ENCODE results near the gene REEP3. TPM values are rescaled to one million over a fixed set of nuclear protein-coding genes. Genes with fewer than 3 reads are reported as not detected.
"Not testable (repeated sequence)": the region's sequence is repeated elsewhere in the genome, so short reads cannot be mapped to it uniquely, and the experiment has no call there.

The REEP3 gene
- total and polyA plus RNA-seq, 2 of the 4 experiments (the other 2 are of a cell fraction): 11.7 to 28.9 TPM

GRCh38 chr10:63498665-63499064, 22.5 kb upstream of the REEP3 start:
- dilution Hi-C loops (cut with HindIII; ENCODE audit: low sequenced_read_pairs, unreplicated experiment): no loop called here
- BruUV-seq (replicated peaks): no TSS peak
- Histone ChIP-seq H3K27ac (ENCODE audit: insufficient read depth, low read length) (no peak overlapping the region), H4K8ac (ENCODE audit: low read depth in 2 of 2, low read length in 2 of 2) (no peak overlapping the region), H2BK15ac (ENCODE audit: low read depth, low read length) (no peak overlapping the region), H3K23ac (ENCODE audit: low read depth, low read length) (no peak overlapping the region), H3K56ac (ENCODE audit: extremely low read depth, insufficient read depth, low read length) (no peak overlapping the region), H2AFZ (replicated peaks; ENCODE audit: low read length, poor library complexity) (no peak overlapping the region), H2BK5ac (ENCODE audit: low read depth, low read length, poor library complexity, severe bottlenecking) (no peak overlapping the region), H3K9me3 (ENCODE audit: control insufficient read depth, insufficient read depth, low read length) (no peaks in the 10 kb centered on the region), H3K27me3 (ENCODE audit: control insufficient read depth, insufficient read depth, low read length) (no peaks in the 10 kb centered on the region), H2AK9ac (replicated peaks; ENCODE audit: low read depth, low read length, poor library complexity) (no peak overlapping the region), H3K4ac (ENCODE audit: low read depth, low read length) (no peak overlapping the region), H3K4me3 (ENCODE audit: insufficient read depth, low read depth, low read length) (no peak overlapping the region), H3K79me1 (ENCODE audit: low read depth in 1 of 2, low read length in 2 of 2) (peaks cover 29 to 53% of the 10 kb centered on the region in 2 experiments), H4K5ac (ENCODE audit: low read depth, low read length) (no peak overlapping the region), H3K9ac (ENCODE audit: low read depth, low read length) (no peak overlapping the region), H3K14ac (replicated peaks; ENCODE audit: low read depth, low read length) (no peak overlapping the region), H3K4me2 (ENCODE audit: low read depth, low read length) (0 out of 2 replicates have a peak overlapping the region, but pooled peaks have one; percentile 41), H4K20me1 (ENCODE audit: insufficient read depth, low read length) (peaks cover 13% of the 10 kb centered on the region; the same call in 1 of the 2 replicates), H2BK120ac (ENCODE audit: low read depth, low read length) (no peak overlapping the region), H3K4me1 (ENCODE audit: control insufficient read depth, insufficient read depth, low read length) (no peaks in the 10 kb centered on the region), H3K18ac (ENCODE audit: low read depth, low read length) (no peak overlapping the region), H2BK20ac (ENCODE audit: low read depth, low read length) (no peak overlapping the region), H3K9me1 (ENCODE audit: insufficient read depth, low read length) (0 out of 2 replicates have a peak, but pooled peaks cover 2% of the 10 kb centered on the region), H3K36me3 (ENCODE audit: control insufficient read depth, insufficient read depth, low read length) (no peaks in the 10 kb centered on the region), H2AK5ac (ENCODE audit: low read depth, low read length) (no peak overlapping the region), H4K91ac (ENCODE audit: insufficient read depth, low read depth, low read length) (no peak overlapping the region)
- in situ Hi-C loops (cut with MboI; ENCODE audit: low sequenced_read_pairs): no loop called here
- ChIA-PET CTCF (no interaction called here), POLR2A (ENCODE audit: unreplicated experiment) (no interaction called here)
- intact Hi-C loops (cut with micrococcal nuclease): no loop called here
- DNase-seq (peak; percentile 14), ATAC-seq (ENCODE audit: low read depth) (peak; percentile 57)
- no CpG with 5 or more reads among the region's 1 CpG for WGBS, 2 experiments (ENCODE audit: extremely low coverage in 2 of 2, insufficient read length in 1 of 2)
- TF ChIP-seq MAFK (IDR thresholded peaks at IDR 0.05; ENCODE audit: low read depth, low read length): no peak
- no peak for TF ChIP-seq ELK1 (IDR thresholded peaks at IDR 0.05; ENCODE audit: borderline replicate concordance, low read depth, low read length)
- no peak for TF ChIP-seq RAD21 (IDR thresholded peaks at IDR 0.05; ENCODE audit: low read length)
- TF ChIP-seq RFX5 (IDR thresholded peaks at IDR 0.05; ENCODE audit: low read depth, low read length): no peak

- H2BK20ac ChIP-seq (ENCODE audit: low read depth, low read length); H3K56ac ChIP-seq (ENCODE audit: extremely low read depth, insufficient read depth, low read length); H2AK9ac ChIP-seq (replicated peaks; ENCODE audit: low read depth, low read length, poor library complexity); H2AFZ ChIP-seq (replicated peaks; ENCODE audit: low read length, poor library complexity); H2BK15ac ChIP-seq (ENCODE audit: low read depth, low read length); H3K4me2 ChIP-seq (ENCODE audit: low read depth, low read length); H2AK5ac ChIP-seq (ENCODE audit: low read depth, low read length); ATAC-seq (ENCODE audit: low read depth); H3K4ac ChIP-seq (ENCODE audit: low read depth, low read length); H3K23ac ChIP-seq (ENCODE audit: low read depth, low read length); BruUV-seq (replicated peaks); DNase-seq; H3K14ac ChIP-seq (replicated peaks; ENCODE audit: low read depth, low read length); H3K18ac ChIP-seq (ENCODE audit: low read depth, low read length); intact Hi-C loops (cut with micrococcal nuclease); H3K9ac ChIP-seq (ENCODE audit: low read depth, low read length); H3K27ac ChIP-seq (ENCODE audit: insufficient read depth, low read length); in situ Hi-C loops (cut with MboI; ENCODE audit: low sequenced_read_pairs); H3K9me3 ChIP-seq (ENCODE audit: control insufficient read depth, insufficient read depth, low read length); H3K4me1 ChIP-seq (ENCODE audit: control insufficient read depth, insufficient read depth, low read length); H3K4me3 ChIP-seq (ENCODE audit: insufficient read depth, low read depth, low read length); POLR2A ChIA-PET (ENCODE audit: unreplicated experiment); H4K8ac ChIP-seq (ENCODE audit: low read depth in 2 of 2, low read length in 2 of 2); H3K9me1 ChIP-seq (ENCODE audit: insufficient read depth, low read length); dilution Hi-C loops (cut with HindIII; ENCODE audit: low sequenced_read_pairs, unreplicated experiment); H4K91ac ChIP-seq (ENCODE audit: insufficient read depth, low read depth, low read length); H4K5ac ChIP-seq (ENCODE audit: low read depth, low read length); CTCF ChIA-PET; H2BK120ac ChIP-seq (ENCODE audit: low read depth, low read length); H2BK5ac ChIP-seq (ENCODE audit: low read depth, low read length, poor library complexity, severe bottlenecking); H3K27me3 ChIP-seq (ENCODE audit: control insufficient read depth, insufficient read depth, low read length); H3K36me3 ChIP-seq (ENCODE audit: control insufficient read depth, insufficient read depth, low read length): not testable (repeated sequence)
- 100% methylated on average over 2 of the region's 5 CpGs; no CpG with 5 or more reads in 1 of the 2 experiments for WGBS, 2 experiments (ENCODE audit: extremely low coverage in 2 of 2, insufficient read length in 1 of 2)
- H3K79me1 ChIP-seq (ENCODE audit: low read depth in 1 of 2, low read length in 2 of 2): peaks cover 36 to 62% of the 10 kb centered on the region in 2 experiments
- peaks cover 13% of the 10 kb centered on the region for H4K20me1 ChIP-seq (ENCODE audit: insufficient read depth, low read length)
Observed at GRCh38 chr10:63500551-63500950, 20.6 kb upstream of the REEP3 start.

Data from IMR-90 (cell line).